HG03196 (cell line): ENCODE results near the gene ZNF322.

Source experiments
- ATAC-seq: cut with Tn5 transposase; IDR thresholded peaks from one replicate; pipeline ENCODE4 v1.9.1; 2021; ENCODE audit not compliant: unreplicated experiment

The ZNF322 gene

GRCh38 chr6:26592649-26593048, 66.9 kb downstream of the ZNF322 start:
- no peak for ATAC-seq

DNA sequence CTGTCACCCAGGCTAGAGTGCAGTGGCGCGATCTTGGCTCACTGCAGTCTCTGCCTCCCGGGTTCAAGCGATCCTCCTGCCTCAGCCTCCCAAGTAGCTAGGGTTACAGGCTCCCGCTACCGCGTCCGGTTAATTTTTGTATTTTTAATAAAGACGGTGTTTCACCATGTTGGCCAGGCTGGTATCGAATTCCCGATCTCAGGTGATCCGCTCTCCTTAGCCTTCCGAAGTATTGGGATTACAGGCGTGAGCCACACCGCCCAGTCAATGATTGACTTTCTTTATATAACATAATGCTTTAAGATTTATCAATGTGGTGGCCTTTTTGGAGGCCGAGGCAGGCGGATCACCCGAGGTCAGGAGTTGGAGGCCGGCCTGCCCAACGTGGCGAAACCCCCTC, 70.6 kb downstream of the ZNF322 start:
- no peak for ATAC-seq
